ENCODE results near the gene CORO6.
"Not testable (repeated sequence)": the region's sequence is repeated elsewhere in the genome, so short reads cannot be mapped to it uniquely, and the experiment has no call there.

CORO6 gene

DNA sequence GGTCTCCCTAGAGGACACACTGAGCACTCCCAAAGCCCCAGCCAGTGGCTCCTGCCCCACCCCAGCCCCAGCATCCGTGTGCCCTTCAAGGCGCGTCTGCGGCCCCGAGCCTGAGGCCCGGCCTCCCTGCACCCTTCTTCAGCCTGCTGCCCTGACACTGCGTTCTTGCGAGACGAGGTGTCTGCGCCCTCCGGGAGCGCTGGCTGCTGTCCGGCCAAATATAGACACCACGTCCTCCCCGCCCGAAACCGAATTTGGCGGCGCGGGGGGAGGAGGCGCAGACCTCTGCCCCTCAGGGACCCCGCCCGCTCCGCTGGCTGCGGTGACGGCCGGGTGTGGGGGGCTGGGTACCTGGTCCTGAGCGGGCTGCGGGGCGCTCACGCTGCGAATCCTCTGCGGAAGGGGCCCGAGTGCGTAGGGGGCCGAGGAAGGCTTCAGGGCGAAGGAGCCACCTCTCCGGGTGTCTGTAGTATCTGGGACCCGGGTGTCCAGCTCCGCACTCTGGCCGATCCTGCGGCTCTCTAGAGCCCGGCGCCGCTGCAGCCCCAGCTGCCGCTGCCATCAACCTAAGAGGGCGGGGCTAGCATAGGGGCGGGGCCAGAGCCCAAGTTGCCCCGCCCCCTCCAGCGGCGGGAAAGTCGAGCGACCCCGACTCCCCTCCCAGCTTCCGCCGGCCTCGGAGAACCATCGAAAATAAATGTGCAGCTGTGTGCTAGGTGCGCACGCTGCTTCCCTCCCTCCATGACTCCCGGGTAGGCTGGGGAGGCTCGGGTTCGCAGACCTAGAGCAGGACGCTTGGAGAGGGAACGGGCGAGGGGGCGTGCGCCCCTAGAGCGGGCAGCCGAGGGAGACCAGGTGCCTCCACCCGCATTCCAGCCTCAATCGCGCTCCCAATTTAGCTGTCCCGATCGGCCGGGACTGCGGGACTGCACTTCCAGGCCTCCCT, at the start of gene CORO6:
Gene CORO6, minus strand, starts transcription at position 576 of the 946 bp plus-strand sequence. CDS start 1,491 bp downstream, outside the sequence.
- peak; percentile 60 to 77 for DNase-seq

DNA sequence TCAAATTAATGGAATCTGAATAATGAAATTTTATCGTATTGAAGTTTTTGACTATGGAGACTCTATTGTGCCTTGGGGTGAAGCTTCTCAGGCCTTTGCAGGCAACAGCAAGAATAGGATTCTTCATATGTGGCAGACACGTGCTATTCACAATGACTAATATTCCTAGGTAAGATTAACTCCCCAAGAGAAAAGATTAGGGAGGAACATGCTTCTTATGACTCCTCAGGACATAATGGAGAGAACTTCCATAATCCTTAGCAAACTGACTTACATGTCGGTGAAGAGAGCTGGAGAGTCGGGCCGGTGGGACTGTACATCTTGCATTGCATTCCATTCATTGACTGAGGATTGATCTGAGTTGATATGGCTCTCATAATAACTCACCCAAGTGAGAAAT, 48.9 kb upstream of the CORO6 start:
- no peak for DNase-seq

DNA sequence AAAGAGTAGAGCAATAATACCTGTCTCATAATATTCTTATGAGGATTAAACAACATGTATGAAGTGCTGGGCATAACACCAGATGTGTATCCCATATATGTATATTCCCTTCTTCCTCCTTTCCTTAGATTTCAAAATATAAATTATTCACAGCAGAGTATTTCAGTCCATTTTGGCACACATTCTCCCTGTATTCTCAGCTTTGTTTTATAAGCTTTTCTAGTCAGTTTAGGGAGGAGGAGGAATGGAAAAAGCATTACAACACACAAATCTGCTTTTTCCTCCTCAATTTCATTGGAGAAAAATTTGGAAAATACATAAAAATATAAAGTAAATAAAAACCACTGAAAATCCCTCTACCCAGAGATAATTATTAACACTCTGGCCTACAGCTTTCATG, 46.6 kb upstream of the CORO6 start:
- DNase-seq: no peak

DNA sequence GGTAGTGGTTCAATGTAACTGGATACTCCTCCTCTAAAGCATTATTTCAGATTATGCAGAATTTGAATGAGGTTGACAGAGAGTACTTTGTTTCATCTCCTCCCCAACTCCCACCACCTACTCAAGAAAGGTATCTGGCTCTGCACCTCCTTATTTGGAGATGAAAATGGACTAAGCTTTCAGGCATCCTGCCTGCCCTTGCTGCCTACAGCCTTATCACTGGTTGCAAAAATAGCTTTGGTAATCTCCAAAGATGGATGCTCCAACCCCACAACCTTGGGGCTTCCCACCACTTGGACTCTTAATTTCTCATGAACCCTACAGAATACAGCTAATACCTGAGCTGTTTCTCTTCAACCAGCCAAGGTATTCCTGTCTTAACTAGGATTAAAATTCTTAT, 45.3 kb upstream of the CORO6 start:
- no peak for DNase-seq

DNA sequence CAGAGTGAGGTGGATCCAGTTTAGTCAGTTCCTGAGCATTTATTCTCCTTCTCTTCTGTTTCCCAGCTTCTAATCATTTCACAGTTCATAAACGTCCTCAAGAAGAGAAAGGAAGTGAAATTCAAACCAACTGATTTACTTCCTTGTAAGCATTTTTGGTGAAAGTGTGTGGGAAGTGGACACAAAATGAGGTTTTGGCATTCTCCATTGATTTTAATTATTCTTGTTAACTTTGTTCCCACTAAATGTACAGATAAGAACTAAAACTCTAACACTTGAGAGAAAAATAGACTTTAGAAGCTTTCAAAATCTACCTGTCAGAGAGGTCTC, 42.7 kb upstream of the CORO6 start:
- DNase-seq: no peak

DNA sequence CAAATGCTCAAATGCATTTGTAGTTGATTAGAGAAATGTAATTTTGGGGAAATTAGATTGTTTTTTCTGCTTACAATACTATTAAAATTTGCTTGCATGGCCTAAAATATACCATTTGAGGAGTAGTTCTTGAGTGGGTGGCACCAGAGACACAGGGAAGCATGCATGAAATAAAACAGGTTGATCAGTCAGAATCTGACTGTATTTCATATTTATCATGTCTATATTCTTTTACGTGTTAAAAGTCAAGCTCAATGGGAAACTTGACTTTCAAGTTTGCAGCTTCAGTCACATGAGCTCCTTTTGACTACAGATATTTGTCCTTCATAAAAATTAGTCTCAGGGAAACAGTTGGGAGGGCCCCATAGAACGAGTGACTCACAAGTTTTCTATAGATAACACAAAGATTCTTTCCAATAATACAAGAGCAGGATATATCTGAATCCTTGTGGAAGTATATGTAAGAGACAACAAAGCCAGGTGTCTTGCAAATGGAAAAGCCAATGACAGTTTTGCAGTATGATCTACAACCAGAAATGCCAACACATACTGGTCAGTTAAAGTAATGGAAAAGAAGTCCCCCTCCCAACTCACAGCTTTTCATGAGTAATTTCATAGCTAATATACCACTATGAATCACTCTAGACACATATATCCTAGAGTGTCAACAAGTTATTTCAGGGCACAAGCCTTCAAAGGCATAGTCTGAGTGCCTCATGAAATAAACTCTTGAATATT, 42.2 kb upstream of the CORO6 start:
- no peak for DNase-seq

DNA sequence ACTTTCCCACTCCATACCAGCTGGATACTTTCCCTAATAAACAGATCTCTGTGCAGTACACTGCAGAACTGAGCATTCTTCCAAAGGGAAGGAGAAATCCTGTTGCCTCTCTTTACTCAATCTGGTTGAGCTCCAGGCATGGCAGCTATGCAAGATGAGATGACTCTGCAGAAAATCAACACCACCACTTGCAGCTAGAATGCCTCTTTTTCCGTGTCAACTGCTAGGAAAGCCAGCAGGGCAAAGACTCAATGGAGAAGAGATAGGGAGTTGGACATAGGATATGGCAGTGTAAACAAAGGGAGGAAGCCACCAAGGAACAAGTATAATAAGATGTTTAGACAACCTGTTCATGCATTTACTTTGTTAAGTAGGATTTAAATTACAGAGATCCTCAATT, 40.4 kb upstream of the CORO6 start:
- DNase-seq: no peak

DNA sequence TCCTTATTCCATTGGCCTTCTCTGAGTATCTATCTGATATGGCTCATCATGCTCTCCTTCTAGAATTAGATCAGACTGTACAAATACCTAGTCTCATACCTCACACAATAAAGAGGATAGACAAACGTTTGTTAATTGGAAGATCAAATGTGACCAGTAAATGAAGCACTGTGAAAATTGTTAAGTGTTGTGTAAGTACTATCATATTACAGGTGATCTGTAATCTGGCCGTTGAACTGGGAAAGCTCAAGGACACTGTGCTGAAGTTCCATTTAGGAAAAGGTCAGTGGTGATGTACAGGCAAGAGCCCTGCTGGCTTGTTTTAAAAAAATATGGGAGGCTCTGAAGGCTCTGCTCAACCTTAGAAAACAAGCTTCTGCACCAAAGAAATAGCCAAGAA, 38.5 kb upstream of the CORO6 start:
- no peak for DNase-seq

DNA sequence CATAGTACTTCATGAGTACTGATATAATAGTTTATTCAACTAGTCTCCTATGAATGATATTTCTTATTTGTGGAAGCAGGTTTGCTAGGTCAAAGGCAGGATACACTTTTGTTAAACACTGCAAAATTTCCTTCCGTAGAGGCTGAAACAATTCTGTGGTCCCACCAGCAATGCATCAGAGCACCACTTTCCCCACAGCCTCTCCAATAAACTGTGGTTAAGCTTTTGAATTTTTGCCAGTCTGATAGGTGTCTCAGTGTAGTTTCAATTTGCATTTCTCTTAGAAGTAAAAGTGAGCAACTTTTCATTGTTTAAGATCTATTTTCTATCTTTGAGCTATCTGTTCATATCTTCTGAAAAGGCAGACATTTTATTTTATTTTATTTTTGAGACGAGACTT, 36.4 kb upstream of the CORO6 start:
- peak in 1 of 2 donors; percentile 21 for DNase-seq

DNA sequence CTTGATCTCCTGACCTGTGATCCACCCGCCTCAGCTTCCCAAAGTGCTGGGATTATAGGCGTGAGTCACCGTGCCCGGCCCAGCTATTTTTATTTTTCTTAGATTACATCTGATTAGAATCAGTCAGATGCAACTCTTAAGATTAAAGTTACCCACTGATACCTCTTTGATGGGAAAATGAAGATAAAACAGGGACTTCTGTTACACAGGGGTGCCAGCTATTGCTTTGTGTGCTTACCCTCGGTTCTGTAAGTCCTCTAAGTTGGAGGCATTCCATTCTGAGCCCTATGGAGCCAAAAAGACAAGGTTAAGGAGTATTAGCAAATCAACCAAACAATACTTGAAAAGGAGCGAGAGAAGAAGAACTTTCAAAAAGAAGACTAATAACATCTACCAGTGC, 32.6 kb upstream of the CORO6 start:
- DNase-seq: no peak

DNA sequence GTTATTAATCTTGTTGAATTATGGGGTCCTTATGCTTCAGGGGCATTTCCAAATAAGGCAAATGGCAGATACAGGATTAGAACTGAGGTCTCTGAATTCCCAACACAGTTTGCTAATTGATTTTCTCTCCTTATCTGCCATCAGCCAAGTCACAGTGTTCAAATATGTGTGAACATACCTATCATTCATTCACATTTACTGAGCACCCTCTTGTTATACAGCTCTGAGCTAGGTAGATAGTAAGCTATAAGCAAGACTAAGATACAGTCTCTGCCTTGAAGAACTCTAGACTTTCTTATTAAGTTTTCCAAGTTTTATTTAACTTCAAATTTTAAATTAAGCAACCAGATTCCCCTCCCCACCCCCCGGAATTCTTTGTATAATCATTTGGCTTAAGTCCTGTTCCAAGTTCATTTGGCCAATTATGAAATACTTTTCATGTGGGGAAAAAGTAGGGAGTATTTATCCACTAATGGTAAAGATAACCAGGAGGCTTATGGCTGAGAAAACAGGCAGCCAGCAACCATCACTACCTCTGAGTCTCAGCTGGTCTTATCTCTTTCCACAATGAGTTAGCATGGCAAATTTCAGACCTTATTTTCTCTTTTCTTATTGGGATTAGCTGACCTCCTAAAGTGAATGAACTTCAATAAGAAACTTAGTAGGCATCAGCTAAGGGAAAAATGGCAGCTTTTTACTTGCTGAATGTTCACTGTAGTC, 31.4 kb upstream of the CORO6 start:
- no peak for DNase-seq

DNA sequence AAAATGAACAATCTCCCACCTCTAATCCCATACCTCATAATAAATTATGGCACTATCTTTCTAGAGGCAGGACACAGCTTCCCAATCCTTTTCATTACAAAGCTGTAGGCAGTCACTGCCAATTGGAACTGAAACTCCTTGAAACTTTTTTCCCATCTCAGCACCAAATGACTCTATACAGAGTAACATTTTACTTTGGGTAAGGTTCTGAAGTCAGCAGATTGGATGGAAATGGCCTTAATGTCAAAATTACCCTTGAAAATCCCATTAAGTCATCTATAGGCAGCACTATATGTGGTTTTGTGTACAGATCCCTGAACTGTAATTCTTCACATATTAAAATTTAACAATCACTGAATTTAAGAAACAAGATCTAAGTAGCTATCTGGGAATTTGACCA, 30.3 kb upstream of the CORO6 start:
- DNase-seq: no peak

DNA sequence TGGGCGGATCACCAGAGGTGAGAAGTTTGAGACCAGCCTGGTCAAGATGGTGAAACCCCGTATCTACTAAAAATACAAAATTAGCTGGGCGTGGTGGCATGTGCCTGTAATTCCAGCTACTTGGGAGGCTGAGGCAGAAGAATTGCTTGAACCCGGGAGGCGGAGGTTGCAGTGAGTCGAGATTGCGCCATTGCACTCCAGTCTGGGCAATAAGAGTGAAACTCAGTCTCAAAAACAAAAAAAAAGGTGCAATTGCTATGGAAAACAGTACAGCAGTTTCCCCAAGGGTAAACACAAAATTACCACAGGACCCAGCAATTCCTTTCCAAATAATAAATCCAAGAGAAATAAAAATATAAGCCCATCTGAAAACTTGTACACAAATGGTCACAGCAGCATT, 29.2 kb upstream of the CORO6 start:
- DNase-seq: not testable (repeated sequence)

DNA sequence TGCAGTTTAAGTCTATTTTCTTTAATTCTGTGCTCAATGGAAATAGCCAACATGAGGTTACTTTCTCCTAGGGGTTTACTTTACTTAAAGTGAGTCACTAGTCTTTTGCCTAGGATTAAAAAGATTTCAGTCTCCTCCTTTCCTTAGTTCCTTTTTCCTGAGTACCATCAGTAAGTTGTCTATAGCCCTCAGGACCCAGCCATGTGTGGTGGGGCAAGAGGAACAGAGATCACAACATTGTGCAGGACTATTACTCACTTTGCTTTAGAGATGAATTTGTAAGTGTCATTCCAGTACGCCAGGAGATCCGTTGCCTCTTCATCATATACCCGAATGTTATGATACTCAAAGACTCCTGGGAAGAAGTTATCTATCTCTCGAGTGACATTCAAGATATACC, 27.7 kb upstream of the CORO6 start:
- no peak for DNase-seq

DNA sequence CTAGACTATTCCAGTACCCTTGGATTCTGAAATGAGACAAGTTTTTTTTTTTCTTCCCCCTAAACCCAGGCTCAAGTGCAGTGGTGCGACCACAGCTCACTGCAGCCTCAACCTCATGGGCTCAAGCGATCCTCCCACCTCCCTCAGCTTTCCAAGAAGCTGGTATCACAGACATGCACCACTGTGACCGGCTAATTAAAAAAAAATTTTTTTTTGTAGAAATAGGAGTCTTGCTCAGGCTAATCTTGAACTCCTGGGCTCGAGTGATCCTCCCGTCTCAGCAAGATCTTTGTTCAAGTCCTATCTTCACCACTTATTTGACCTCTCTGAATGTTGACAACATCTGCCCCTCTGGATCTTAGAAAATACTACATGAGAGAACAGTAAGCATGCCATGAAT, 26.6 kb upstream of the CORO6 start:
- DNase-seq: no peak

DNA sequence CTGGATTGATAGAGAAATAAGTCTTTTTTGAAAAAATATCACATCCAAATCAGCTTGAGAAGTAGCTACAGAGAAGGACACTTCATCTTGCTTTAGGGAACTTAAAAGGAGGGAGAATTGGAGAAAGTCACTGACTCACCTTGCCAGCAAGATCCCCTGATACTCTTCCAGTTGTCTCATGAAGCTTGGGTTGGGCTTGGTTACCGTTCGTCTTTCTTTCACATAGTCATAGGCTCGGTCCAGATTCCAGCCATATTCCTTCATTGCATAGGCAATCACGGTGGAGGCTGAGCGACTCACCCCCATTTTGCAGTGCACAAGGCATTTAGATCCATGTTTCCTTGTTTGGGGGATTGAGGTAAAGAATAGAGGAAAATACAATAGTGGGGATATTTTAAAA, 25.3 kb upstream of the CORO6 start:
- no peak for DNase-seq

DNA sequence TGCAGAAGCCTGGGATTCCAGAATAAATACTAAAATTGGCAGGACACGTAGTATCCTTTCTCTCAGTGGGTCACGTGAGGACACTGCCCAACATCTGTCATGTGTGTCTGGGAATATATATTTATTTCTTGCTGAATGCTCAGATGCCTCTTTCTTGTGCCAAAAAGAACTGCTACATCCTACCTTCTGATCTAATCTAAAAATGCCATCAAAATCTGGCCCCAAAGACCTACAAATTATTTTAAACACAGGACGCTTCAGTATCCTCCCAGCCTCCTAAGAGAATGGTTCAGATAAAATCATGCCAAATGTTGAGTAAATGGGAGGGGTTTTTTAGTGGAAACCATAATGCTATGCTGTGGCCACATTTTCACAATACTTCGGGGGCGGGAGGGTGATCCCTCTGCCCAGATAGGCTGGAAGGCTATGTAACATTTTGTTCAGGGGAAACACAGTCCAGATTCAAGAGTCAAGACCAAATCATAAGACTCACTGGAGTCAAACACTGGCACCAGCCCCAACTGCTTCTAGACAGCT, 22.9 kb upstream of the CORO6 start:
- no peak for DNase-seq

DNA sequence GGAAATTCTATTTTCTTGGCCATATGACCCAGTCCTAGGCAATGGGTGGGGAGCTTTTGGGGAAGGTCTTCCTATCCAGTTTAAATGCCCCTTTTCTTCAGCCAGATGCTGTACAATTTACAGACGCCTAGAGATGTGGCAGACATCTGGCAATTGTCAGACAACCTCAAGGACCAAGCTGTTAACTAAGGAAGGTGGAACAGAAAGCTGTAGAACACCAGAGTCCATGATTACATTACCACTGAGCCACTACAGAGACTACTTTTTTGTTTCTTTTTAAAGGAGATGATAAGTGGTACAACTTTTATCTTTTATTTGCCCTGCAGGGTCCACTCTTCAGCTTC, 21.1 kb upstream of the CORO6 start:
- DNase-seq: no peak

DNA sequence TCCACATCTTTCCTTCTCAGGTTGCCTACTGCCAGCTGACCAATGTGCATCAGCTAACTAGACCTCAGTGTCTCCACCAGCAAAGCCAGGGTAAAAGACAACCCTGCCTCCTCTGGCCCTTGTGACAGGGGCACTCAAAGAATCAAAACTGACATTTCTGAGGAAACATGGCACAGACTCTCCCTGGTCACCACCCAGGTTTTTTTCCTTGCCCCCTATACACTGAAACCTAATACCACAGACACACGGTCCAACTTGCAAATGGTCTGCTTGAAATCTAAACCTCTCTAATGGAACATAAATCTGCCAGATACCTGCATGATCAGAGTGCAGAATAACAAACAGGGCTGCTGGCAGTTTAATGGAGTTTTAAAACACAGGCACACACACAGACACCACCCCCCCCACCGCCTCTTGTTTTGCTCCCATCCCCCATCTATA, 19.5 kb upstream of the CORO6 start:
- no peak for DNase-seq

DNA sequence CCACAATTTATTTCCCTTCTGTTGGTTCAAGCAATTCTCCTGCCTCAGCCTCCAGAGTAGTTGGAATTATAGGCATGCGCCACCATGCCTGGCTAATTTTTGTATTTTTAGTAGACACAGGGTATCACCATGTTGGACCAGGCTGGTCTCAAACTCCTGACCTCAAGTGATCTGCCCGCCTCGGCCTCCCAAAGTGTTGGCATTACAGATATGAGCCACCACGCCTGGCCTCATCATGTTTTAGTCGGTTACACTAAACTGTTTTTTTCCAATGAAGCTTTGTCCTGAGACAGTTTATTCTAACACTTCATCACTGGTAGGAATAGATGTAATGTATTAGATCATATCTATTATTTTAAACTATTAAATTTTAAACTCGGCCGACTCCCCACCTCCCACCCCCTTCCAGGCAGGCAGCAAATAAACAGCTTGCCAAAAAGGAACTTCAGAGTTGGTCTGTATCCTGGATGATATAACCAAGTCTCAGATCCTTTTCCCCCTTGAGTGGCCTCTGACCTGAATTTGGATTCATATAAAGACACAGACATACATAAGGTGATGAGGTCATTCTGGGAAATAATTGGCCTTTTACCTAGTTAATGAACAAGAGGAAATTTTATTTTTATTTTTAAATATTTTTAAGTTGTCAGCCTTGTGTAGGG, 18.4 kb upstream of the CORO6 start:
- no peak for DNase-seq

DNA sequence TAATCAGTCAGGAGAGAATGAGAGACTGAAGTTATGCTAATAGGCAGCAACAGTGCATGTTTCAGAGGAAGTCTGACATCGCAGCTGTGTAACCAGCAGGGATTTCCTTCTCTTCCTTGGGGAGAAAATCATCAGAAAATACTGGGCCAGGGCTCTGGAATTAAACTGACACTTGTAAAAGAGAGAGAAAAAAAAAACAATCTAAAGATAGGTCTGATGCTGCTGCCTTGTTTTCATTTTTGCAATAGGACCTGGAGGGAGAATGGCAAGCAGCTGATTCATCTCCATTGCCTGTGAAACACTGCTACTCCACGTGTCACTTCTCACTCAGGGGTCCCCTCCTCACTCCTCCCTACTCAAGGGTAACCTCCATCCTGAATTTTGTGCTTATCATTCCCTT, 17.7 kb upstream of the CORO6 start:
- DNase-seq: no peak

DNA sequence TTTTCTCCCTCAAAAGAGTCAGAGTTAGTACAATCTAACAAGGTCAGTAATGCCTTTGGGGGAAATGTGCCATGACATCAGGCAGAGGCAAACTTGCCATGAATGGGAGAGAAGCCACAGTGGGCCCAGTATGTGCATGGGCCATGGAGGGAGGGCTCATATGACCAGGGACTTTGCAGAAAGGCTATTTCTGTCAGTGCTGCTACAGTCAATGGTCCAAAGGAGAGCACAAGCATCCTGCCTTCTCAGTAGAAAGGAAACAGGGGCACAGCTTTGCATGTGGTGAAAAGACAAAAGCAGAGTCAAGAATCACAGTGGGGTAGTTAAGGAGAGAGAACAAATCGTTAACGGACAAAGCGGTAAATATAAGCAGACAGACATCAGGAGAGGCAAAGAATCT, 11.2 kb upstream of the CORO6 start:
- DNase-seq: no peak

DNA sequence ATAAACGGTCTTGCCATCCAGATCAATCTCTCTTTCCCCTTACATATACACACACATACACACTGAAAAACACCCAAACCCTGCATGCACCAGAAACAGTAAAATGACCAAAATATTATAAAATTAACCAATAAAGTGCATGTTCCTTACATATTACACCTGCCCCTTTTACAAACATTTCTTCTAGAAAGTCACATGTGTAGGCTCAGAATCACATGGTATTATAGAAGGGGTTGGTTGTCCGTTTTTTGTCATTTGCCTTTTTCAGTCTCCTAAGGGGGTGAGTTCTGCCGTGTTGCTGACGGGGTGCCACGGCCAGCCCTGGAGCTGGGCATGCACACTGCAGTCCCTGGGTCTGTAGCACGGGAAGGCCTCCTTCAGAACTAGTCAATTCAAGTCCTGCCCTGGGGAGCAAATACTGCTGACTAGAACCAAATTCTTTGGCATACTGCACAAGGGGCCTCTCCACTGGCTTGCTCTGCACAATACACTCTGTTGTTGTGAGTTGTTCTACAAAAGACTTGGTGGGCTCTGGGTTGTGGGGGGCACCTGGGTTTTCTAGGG, 8.0 kb upstream of the CORO6 start:
- DNase-seq: no peak
